Ovary (tissue), 9 donors: Measurements from ENCODE around the gene ASIC1. TPM values are rescaled to one million over a fixed set of nuclear protein-coding genes. Genes with fewer than 3 reads are reported as not detected.

Source experiments
- DNase-seq, 5 donors: peaks; one replicate each; pipeline ENCODE4 v3.0.0-alpha.2; 2019 to 2020
- H3K27ac ChIP-seq, 2 donors: fragments of 200-600 bp; one replicate each; pipeline versions ENCODE4 v1.5.1 to v1.8.0; 2019 to 2022
- H3K27me3 ChIP-seq: fragments of 200-600 bp; one replicate; pipeline ENCODE4 v1.8.0; 2022
- H3K36me3 ChIP-seq: fragments of 200-600 bp; sonication (generic); one replicate; pipeline ENCODE4 v1.5.1; 2019
- H3K4me1 ChIP-seq: one replicate; pipeline ENCODE4 v1.8.1; 2013; ENCODE audit warnings: mild to moderate bottlenecking, moderate library complexity; ENCODE audit not compliant: insufficient read depth
- H3K4me3 ChIP-seq: fragments of 200-600 bp; sonication (generic); one replicate; pipeline ENCODE4 v1.5.1; 2017
- H3K9me3 ChIP-seq, 2 donors: fragments of 200-600 bp in 1 of 2; sonication (generic) in 1 of 2; one replicate each; pipeline versions ENCODE4 v1.5.1 to v1.8.1; 2013 to 2019; ENCODE audit warnings: mild to moderate bottlenecking in 1 of 2, moderate library complexity in 1 of 2
- EP300 ChIP-seq: sonication (generic); formaldehyde crosslinking; IDR thresholded peaks from one replicate; pipeline ENCODE4 v1.6.1; 2017; ENCODE audit warnings: antibody characterized with exemption
- POLR2A ChIP-seq: fragments of 450-650 bp; IDR thresholded peaks from one replicate; pipeline ENCODE4 v1.6.1; 2017; ENCODE audit warnings: antibody characterized with exemption, mild to moderate bottlenecking, moderate library complexity
- WGBS, 3 donors: extraction: QIAGEN DNeasy Blood & Tissue Kit in 1 of 3; methylation state at CpG; one replicate each; pipeline versions ENCODE4 v1.1.5 to v1.1.7; 2013 to 2017; 5-methylcytosine and 5-hydroxymethylcytosine counted together
- intact Hi-C, 4 donors: fragments of 100-400 bp; cut with DNase I; formaldehyde crosslinking; loops; one replicate each; pipeline versions ENCODE4 v1.11.0 to v1.15.1; 2022 to 2023
- polyA plus RNA-seq, 2 donors: library from polyadenylated mRNA; stranded (reverse); fragments of 200-250 nt in 1 of 2; fragments of 350-450 nt in 1 of 2; fragmentation: Illumina TruSeq in 1 of 2; extraction: RNeasy Lipid Tissue Mini Kit (QIAGEN cat#74804) in 1 of 2; gene quantifications; one replicate each; pipeline ENCODE4 v1.2.3, GENCODE V29; 2013 to 2014
- total RNA-seq, 7 donors: library from RNA; depleted of rRNA in 2 of 7; stranded (reverse); fragments of >200 nt in 2 of 7; fragmentation: NEBNext Ultra II Directional in 3 of 7; extraction: Animal tissue kit (Norgen Biotek cat#: 25700) in 3 of 7; gene quantifications; one replicate each; pipeline versions ENCODE4 v1.1.0 to v1.2.4, GENCODE V29; 2016 to 2023
- TF ChIP-seq, protein P1 (sequence below), 3 donors: fragments of 450-650 bp in 2 of 3; fragments of 200-600 bp in 1 of 3; IDR thresholded peaks; one replicate each; pipeline versions ENCODE4 v1.5.1 to v1.8.0; 2016 to 2022; ENCODE audit warnings: antibody characterized with exemption in 3 of 3, mild to moderate bottlenecking in 1 of 3
- donor health status: DM: no; HTN: no; CAD: no; lungs with moderate emphysema.
- donor health status: DM: no; HTN: no; CAD: no.
- donor health status: Bipolar disorder and iron deficiency.
- donor health status: DM: yes; HTN: yes; CAD: no.
- donor health status: DM: no; HTN: no; CAD: no.
- donor health status: DM: yes; HTN: yes; CAD: no.

ASIC1 gene
- total and polyA plus RNA-seq, 9 donors, result 0.12 to 4.1 (median 0.69) TPM

DNA sequence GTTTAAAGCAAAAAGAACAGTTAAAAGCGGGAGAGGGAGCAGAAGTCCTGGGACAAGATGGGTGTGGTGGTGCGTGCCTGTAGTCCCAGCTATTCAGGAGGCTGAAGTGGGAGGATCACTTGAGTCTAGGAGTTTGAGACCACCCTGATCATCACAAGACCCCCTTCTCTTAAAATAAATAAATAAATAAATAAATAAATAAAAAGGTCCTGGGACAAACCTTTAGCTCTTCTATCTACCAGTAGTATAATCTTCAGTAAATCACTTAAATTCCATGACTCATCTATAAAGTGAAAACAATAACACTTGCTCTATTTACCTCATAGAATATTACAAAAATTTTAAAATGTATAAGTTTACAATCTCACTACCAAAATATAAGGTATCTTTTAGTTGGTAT lies 37.9 kb upstream of the ASIC1 start:
- Histone ChIP-seq H3K36me3 (no peaks in the 10 kb centered on the region), H3K9me3 (no peaks in the 10 kb centered on the region), H3K27me3 (no peaks in the 10 kb centered on the region), H3K27ac (no peak overlapping the region), H3K4me3 (no peak overlapping the region), H3K4me1 (no peaks in the 10 kb centered on the region)
- intact Hi-C loops, result no loop called here
- TF ChIP-seq, protein P1, sequence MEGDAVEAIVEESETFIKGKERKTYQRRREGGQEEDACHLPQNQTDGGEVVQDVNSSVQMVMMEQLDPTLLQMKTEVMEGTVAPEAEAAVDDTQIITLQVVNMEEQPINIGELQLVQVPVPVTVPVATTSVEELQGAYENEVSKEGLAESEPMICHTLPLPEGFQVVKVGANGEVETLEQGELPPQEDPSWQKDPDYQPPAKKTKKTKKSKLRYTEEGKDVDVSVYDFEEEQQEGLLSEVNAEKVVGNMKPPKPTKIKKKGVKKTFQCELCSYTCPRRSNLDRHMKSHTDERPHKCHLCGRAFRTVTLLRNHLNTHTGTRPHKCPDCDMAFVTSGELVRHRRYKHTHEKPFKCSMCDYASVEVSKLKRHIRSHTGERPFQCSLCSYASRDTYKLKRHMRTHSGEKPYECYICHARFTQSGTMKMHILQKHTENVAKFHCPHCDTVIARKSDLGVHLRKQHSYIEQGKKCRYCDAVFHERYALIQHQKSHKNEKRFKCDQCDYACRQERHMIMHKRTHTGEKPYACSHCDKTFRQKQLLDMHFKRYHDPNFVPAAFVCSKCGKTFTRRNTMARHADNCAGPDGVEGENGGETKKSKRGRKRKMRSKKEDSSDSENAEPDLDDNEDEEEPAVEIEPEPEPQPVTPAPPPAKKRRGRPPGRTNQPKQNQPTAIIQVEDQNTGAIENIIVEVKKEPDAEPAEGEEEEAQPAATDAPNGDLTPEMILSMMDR (IDR thresholded peaks at IDR 0.05), result no peak
- TF ChIP-seq EP300 (no peak), POLR2A (no peak)
- 96 to 98% (median 97%) methylated on average over 2 of the region's 2 CpGs for WGBS, 3 donors
- no peak for DNase-seq

DNA sequence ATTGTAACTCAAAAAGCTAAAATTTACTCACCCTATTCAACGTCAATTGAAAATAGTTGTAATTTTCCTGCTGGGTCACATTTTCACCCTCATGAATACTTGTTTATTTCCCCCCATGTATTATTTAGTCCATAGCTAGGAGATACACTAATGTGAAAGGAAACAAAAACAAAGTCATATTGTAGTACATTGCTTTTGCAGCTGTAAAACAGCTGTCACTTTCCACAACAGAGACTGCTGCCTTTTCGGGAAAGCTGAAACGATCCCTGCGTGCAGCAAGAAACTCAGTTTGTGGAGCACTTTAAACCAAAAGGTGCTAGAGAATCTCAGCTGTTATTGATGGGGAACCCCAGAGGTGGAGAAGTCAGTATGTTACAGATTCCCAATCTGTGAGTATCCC lies 36.4 kb upstream of the ASIC1 start:
- DNase-seq, result no peak
- 11 to 35% (median 14%) methylated on average over 4 of the region's 4 CpGs for WGBS, 3 donors
- Histone ChIP-seq H3K27ac (no peak overlapping the region), H3K4me3 (no peak overlapping the region), H3K36me3 (no peaks in the 10 kb centered on the region), H3K9me3 (no peaks in the 10 kb centered on the region), H3K27me3 (no peaks in the 10 kb centered on the region), H3K4me1 (no peaks in the 10 kb centered on the region)
- intact Hi-C loops, result no loop called here
- TF ChIP-seq, protein P1 (IDR thresholded peaks at IDR 0.05), result no peak
- TF ChIP-seq POLR2A (no peak), EP300 (no peak)

DNA sequence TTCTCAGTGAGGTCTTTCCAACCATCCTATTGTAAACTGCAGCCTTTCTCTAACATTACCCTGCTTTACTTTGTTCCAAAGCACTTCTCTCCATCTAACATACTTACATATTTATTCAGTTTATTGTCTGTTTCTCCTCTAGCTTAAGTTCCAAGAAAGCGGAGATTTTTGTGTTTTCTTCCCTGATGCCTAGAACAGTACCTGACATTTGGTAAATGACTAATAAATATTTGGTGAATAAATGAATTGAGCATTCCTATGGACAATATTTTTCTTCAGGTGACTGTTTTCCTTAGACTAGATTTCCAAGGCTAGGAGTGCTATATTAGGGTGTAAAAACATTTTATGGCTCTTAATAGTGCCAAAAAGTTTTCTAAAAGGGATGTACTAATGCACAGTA lies 34.5 kb upstream of the ASIC1 start:
- H3K27me3 ChIP-seq, result no peaks in the 10 kb centered on the region
- no peaks in the 10 kb centered on the region for H3K36me3 ChIP-seq
- H3K27ac ChIP-seq, result no peak overlapping the region
- no peak for DNase-seq
- no peak for TF ChIP-seq POLR2A
- no peak for TF ChIP-seq EP300
- TF ChIP-seq, protein P1 (IDR thresholded peaks at IDR 0.05), result no peak
- no peaks in the 10 kb centered on the region for H3K4me1 ChIP-seq
- intact Hi-C loops, result no loop called here
- H3K9me3 ChIP-seq, result no peaks in the 10 kb centered on the region
- 96 to 100% (median 100%) methylated on average over 1 of the region's 1 CpG for WGBS, 3 donors
- H3K4me3 ChIP-seq, result no peak overlapping the region

DNA sequence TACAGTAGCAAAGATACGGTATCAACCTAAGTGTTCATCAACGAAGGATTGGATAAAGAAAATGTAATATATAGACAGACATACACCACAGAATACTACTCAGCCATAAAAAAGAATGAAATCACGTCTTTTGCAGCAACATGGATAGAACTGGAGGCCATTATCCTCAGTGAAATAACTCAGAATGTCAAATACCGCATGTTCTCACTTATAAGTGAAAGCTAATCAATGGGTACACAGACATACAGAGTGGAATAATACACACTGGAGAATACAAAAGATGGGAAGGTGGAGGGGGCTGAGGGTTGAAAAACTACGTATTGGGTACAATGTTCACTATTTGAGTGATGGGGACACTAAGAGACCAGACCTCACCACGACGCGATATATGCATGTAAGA lies 33.2 kb upstream of the ASIC1 start:
- Histone ChIP-seq H3K9me3 (no peaks in the 10 kb centered on the region), H3K4me1 (no peaks in the 10 kb centered on the region), H3K27ac (no peak overlapping the region), H3K4me3 (no peak overlapping the region), H3K36me3 (no peaks in the 10 kb centered on the region), H3K27me3 (no peaks in the 10 kb centered on the region)
- intact Hi-C loops, result no loop called here
- DNase-seq, result no peak
- whole genome bisulfite sequencing, 3 donors, result 68 to 77% (median 72%) methylated on average over 8 of the region's 8 CpGs
- TF ChIP-seq, protein P1 (IDR thresholded peaks at IDR 0.05), result no peak
- TF ChIP-seq EP300 (no peak), POLR2A (no peak)

GRCh38 chr12:50024805-50025186 lies 32.6 kb upstream of the ASIC1 start:
- H3K4me1 ChIP-seq, result no peaks in the 10 kb centered on the region
- WGBS, 3 donors, result 1 to 2% (median 2%) methylated on average over 16 of the region's 16 CpGs
- no peak for TF ChIP-seq POLR2A
- TF ChIP-seq, protein P1 (IDR thresholded peaks at IDR 0.05), result no peak
- H3K27ac ChIP-seq, result no peak overlapping the region
- no peaks in the 10 kb centered on the region for H3K36me3 ChIP-seq
- no peaks in the 10 kb centered on the region for H3K9me3 ChIP-seq
- no peak for DNase-seq
- intact Hi-C loops, result no loop called here
- H3K27me3 ChIP-seq, result no peaks in the 10 kb centered on the region
- peak overlapping the region; percentile 80 for H3K4me3 ChIP-seq
